ENCODE data around the gene TAF4B. TPM values are rescaled to one million over a fixed set of nuclear protein-coding genes. Genes with fewer than 3 reads are reported as not detected.

TAF4B gene
- total and polyA plus RNA-seq, 4 donors: 0.10 to 4.3 (median 0.30) TPM

- H3K4me3 ChIP-seq (ENCODE audit: low read depth in 1 of 3, low read length in 3 of 3): no peak overlapping the region
- H3K27ac ChIP-seq (ENCODE audit: low read depth in 1 of 2, low read length in 2 of 2): no peak overlapping the region
- no peaks in the 10 kb centered on the region for H3K4me1 ChIP-seq (ENCODE audit: control insufficient read depth in 4 of 4, insufficient read depth in 4 of 4, low read length in 3 of 4)
- TF ChIP-seq TAF1 (conservative IDR thresholded peaks at IDR 0.05) (no peak), ZBTB33 (IDR thresholded peaks at IDR 0.05) (no peak), FOXA2 (IDR thresholded peaks at IDR 0.05) (no peak), REST (IDR thresholded peaks at IDR 0.05) (no peak), RAD21 (IDR thresholded peaks at IDR 0.05) (no peak), SP1 (IDR thresholded peaks at IDR 0.05) (no peak), HNF4G (IDR thresholded peaks at IDR 0.05) (no peak), MAX (IDR thresholded peaks at IDR 0.05) (no peak), YY1 (IDR thresholded peaks at IDR 0.05) (no peak), FOXA1 (IDR thresholded peaks at IDR 0.05) (no peak), JUND (IDR thresholded peaks at IDR 0.05) (no peak), NR2F2 (IDR thresholded peaks at IDR 0.05) (no peak), EGR1 (IDR thresholded peaks at IDR 0.05; ENCODE audit: low read depth in 2 of 2) (no peak)
- TF ChIP-seq, protein P1, sequence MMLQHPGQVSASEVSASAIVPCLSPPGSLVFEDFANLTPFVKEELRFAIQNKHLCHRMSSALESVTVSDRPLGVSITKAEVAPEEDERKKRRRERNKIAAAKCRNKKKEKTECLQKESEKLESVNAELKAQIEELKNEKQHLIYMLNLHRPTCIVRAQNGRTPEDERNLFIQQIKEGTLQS (IDR thresholded peaks at IDR 0.05): no peak
- no peaks in the 10 kb centered on the region for H3K27me3 ChIP-seq (ENCODE audit: control insufficient read depth in 4 of 4, insufficient read depth in 4 of 4, low read length in 3 of 4)
- no peaks in the 10 kb centered on the region for H3K36me3 ChIP-seq (ENCODE audit: control insufficient read depth in 4 of 4, insufficient read depth in 3 of 4, low read depth in 1 of 4, low read length in 3 of 4)
- DNase-seq (ENCODE audit: low spot score): no peak
- H3K9ac ChIP-seq (ENCODE audit: low read depth in 1 of 2, low read length in 2 of 2): no peak overlapping the region
- WGBS: 90% methylated on average over 4 of the region's 4 CpGs
- H3K9me3 ChIP-seq (ENCODE audit: control insufficient read depth in 4 of 4, low read length in 3 of 4): no peaks in the 10 kb centered on the region
Measured at GRCh38 chr18:26418225-26418624, 192.0 kb downstream of the TAF4B start.

GRCh38 chr18:26419746-26420145, 193.5 kb downstream of the TAF4B start:
- Histone ChIP-seq H3K36me3 (ENCODE audit: control insufficient read depth in 4 of 4, insufficient read depth in 3 of 4, low read depth in 1 of 4, low read length in 3 of 4) (no peaks in the 10 kb centered on the region), H3K27ac (ENCODE audit: low read depth in 1 of 2, low read length in 2 of 2) (no peak overlapping the region), H3K27me3 (ENCODE audit: control insufficient read depth in 4 of 4, insufficient read depth in 4 of 4, low read length in 3 of 4) (no peaks in the 10 kb centered on the region), H3K4me3 (ENCODE audit: low read depth in 1 of 3, low read length in 3 of 3) (no peak overlapping the region), H3K4me1 (ENCODE audit: control insufficient read depth in 4 of 4, insufficient read depth in 4 of 4, low read length in 3 of 4) (no peaks in the 10 kb centered on the region), H3K9me3 (ENCODE audit: control insufficient read depth in 4 of 4, low read length in 3 of 4) (no peaks in the 10 kb centered on the region), H3K9ac (ENCODE audit: low read depth in 1 of 2, low read length in 2 of 2) (no peak overlapping the region)
- WGBS: 86% methylated on average over 9 of the region's 9 CpGs
- DNase-seq (ENCODE audit: low spot score): no peak
- no peak for TF ChIP-seq GABPA (IDR thresholded peaks at IDR 0.05 in 1 of 2, conservative IDR thresholded peaks at IDR 0.05 in 1 of 2)
- TF ChIP-seq NR2F2 (IDR thresholded peaks at IDR 0.05): no peak
- TF ChIP-seq REST (IDR thresholded peaks at IDR 0.05): no peak
- no peak for TF ChIP-seq ZBTB33 (IDR thresholded peaks at IDR 0.05)
- TF ChIP-seq HNF4A (conservative IDR thresholded peaks at IDR 0.05): no peak
- TF ChIP-seq SP1 (IDR thresholded peaks at IDR 0.05): no peak
- no peak for TF ChIP-seq MAX (IDR thresholded peaks at IDR 0.05)
- no peak for TF ChIP-seq HNF4G (IDR thresholded peaks at IDR 0.05)
- no peak for TF ChIP-seq EGR1 (IDR thresholded peaks at IDR 0.05; ENCODE audit: low read depth in 2 of 2)
- TF ChIP-seq FOXA1 (IDR thresholded peaks at IDR 0.05): no peak
